GM20431 (cell line): Measurements from ENCODE around the gene ATP9B.

Experiments
- in situ Hi-C: fragments of 300-500 bp; cut with MseI, MboI; formaldehyde crosslinking; loops from one replicate; pipeline ENCODE4 v1.15.0; 2020; ENCODE audit warnings: low sequenced_read_pairs; ENCODE audit not compliant: unreplicated experiment

ATP9B gene

GRCh38 chr18:79401494-79402208 lies 332.5 kb downstream of the ATP9B start:
- in situ Hi-C loops: no loop called here

- in situ Hi-C loops: no loop called here
These were observed 333.0 kb downstream of the ATP9B start for GRCh38 chr18:79402209-79402576.

- in situ Hi-C loops: no loop called here
These were observed 334.0 kb downstream of the ATP9B start for GRCh38 chr18:79402977-79403722.

- in situ Hi-C loops: no loop called here
These were observed 334.8 kb downstream of the ATP9B start for GRCh38 chr18:79403723-79404566.

- in situ Hi-C loops: no loop called here
These were observed 335.3 kb downstream of the ATP9B start for GRCh38 chr18:79404567-79404910.

- in situ Hi-C loops: no loop called here
These were observed 336.0 kb downstream of the ATP9B start for GRCh38 chr18:79405019-79405780.

GRCh38 chr18:79405781-79406575 lies 336.8 kb downstream of the ATP9B start:
- in situ Hi-C loops: no loop called here

- in situ Hi-C loops: no loop called here
These were observed 337.5 kb downstream of the ATP9B start for GRCh38 chr18:79406708-79407107.

GRCh38 chr18:79409313-79409712 lies 340.1 kb downstream of the ATP9B start:
- in situ Hi-C loops: no loop called here

GRCh38 chr18:79410171-79410641 lies 341.0 kb downstream of the ATP9B start:
- in situ Hi-C loops: no loop called here

GRCh38 chr18:79410731-79411613 lies 341.8 kb downstream of the ATP9B start:
- in situ Hi-C loops: no loop called here

GRCh38 chr18:79411614-79412526 lies 342.7 kb downstream of the ATP9B start:
- in situ Hi-C loops: no loop called here

GRCh38 chr18:79413025-79413424 lies 343.8 kb downstream of the ATP9B start:
- in situ Hi-C loops: no loop called here

GRCh38 chr18:79413426-79413825 lies 344.2 kb downstream of the ATP9B start:
- in situ Hi-C loops: no loop called here

- in situ Hi-C loops: no loop called here
These were observed 344.7 kb downstream of the ATP9B start for GRCh38 chr18:79413901-79414300.

- in situ Hi-C loops: no loop called here
These were observed 347.0 kb downstream of the ATP9B start for GRCh38 chr18:79416022-79416676.

- in situ Hi-C loops: no loop called here
These were observed 347.5 kb downstream of the ATP9B start for GRCh38 chr18:79416677-79417052.
